Cardiac muscle cell (in vitro differentiated cells and primary cell): ENCODE data around the gene SLC51B. TPM values are rescaled to one million over a fixed set of nuclear protein-coding genes. Genes with fewer than 3 reads are reported as not detected.
A peak's percentile ranks its signal among the peaks of the same experiment; 100 is the strongest.
"Not testable (repeated sequence)": the region's sequence is repeated elsewhere in the genome, so short reads cannot be mapped to it uniquely, and the experiment has no call there.

Experiments used
- DNase-seq, 2 donors: peaks; one replicate each; pipeline versions ENCODE4 v3.0.0 to v3.0.0-alpha.2; 2010 to 2017; ENCODE audit warnings: low read depth in 1 of 2, low spot score in 1 of 2
- H3K27ac ChIP-seq: fragments of 200-600 bp; sonication (generic); 2 replicates; pipeline ENCODE4 v1.5.1; 2016
- H3K27me3 ChIP-seq: fragments of 200-600 bp; sonication (generic); 2 replicates; pipeline ENCODE4 v1.6.0; 2016; ENCODE audit warnings: control low read depth
- H3K36me3 ChIP-seq: fragments of 200-600 bp; sonication (generic); 2 replicates; pipeline ENCODE4 v1.5.1; 2016; ENCODE audit warnings: control low read depth
- H3K4me1 ChIP-seq: fragments of 200-600 bp; sonication (generic); 2 replicates; pipeline ENCODE4 v1.8.1; 2017; ENCODE audit warnings: low read depth, mild to moderate bottlenecking, mixed run types
- H3K4me3 ChIP-seq: fragments of 200-600 bp; sonication (generic); 2 replicates; pipeline ENCODE4 v1.5.1; 2016; ENCODE audit warnings: mild to moderate bottlenecking
- H3K9me3 ChIP-seq: fragments of 200-600 bp; sonication (generic); 2 replicates; pipeline ENCODE4 v1.5.1; 2017; ENCODE audit warnings: low read depth, mild to moderate bottlenecking, control low read depth
- CTCF ChIP-seq: IDR thresholded peaks from 2 replicates; pipeline ENCODE4 v1.5.1; 2012; ENCODE audit warnings: low read depth, mild to moderate bottlenecking, low read length
- polyA plus RNA-seq: library from polyadenylated mRNA; unstranded; fragments of >200 nt; fragmentation: Nextera tagmentation; extraction: Ambion mirVana; gene quantifications from 2 replicates; pipeline ENCODE4 v1.2.1, GENCODE V29; 2016
- total RNA-seq: library from RNA; depleted of rRNA; stranded (reverse); fragments of >200 nt; gene quantifications from 2 replicates; pipeline ENCODE4 v1.2.3, GENCODE V29; 2016

SLC51B gene
- total and polyA plus RNA-seq, 2 experiments from 2014 or later, result not detected

- peaks cover 25% of the 10 kb centered on the region for H3K4me1 ChIP-seq
Observed at GRCh38 chr15:65087873-65088642, 42.9 kb downstream of the SLC51B start.

GRCh38 chr15:65088643-65089021 lies 43.4 kb downstream of the SLC51B start:
- Histone ChIP-seq H3K27me3 (no peaks in the 10 kb centered on the region), H3K36me3 (no peaks in the 10 kb centered on the region), H3K9me3 (no peaks in the 10 kb centered on the region), H3K4me3 (no peak overlapping the region), H3K4me1 (peaks cover 20% of the 10 kb centered on the region), H3K27ac (peak overlapping the region; percentile 70)
- no peak for TF ChIP-seq CTCF
- DNase-seq, result no peak

More at GRCh38 chr15:65087873-65088642, 42.9 kb downstream of the SLC51B start:
- Histone ChIP-seq H3K36me3 (no peaks in the 10 kb centered on the region), H3K27ac (peak overlapping the region; percentile 70), H3K4me3 (no peak overlapping the region), H3K27me3 (no peaks in the 10 kb centered on the region), H3K9me3 (no peaks in the 10 kb centered on the region)
- no peak for TF ChIP-seq CTCF
- no peak for DNase-seq

GRCh38 chr15:65089206-65089824 lies 44.1 kb downstream of the SLC51B start:
- Histone ChIP-seq H3K9me3 (no peaks in the 10 kb centered on the region), H3K36me3 (no peaks in the 10 kb centered on the region), H3K4me3 (no peak overlapping the region), H3K27ac (peak overlapping the region; percentile 70), H3K4me1 (peaks cover 20% of the 10 kb centered on the region), H3K27me3 (no peaks in the 10 kb centered on the region)
- no peak for TF ChIP-seq CTCF
- DNase-seq, result peak; percentile 38 to 82

- Histone ChIP-seq H3K4me3 (no peak overlapping the region), H3K36me3 (no peaks in the 10 kb centered on the region), H3K27me3 (no peaks in the 10 kb centered on the region), H3K4me1 (peaks cover 12% of the 10 kb centered on the region), H3K27ac (no peak overlapping the region), H3K9me3 (no peaks in the 10 kb centered on the region)
- TF ChIP-seq CTCF, result no peak
- no peak for DNase-seq
Observed at GRCh38 chr15:65091946-65092770, 47.0 kb downstream of the SLC51B start.

GRCh38 chr15:65092911-65093792 lies 48.0 kb downstream of the SLC51B start:
- H3K4me3 ChIP-seq, result no peak overlapping the region
- H3K36me3 ChIP-seq, result peaks cover 3% of the 10 kb centered on the region
- H3K27me3 ChIP-seq, result no peaks in the 10 kb centered on the region
- no peak for DNase-seq
- peaks cover 12% of the 10 kb centered on the region for H3K4me1 ChIP-seq
- no peaks in the 10 kb centered on the region for H3K9me3 ChIP-seq
- no peak overlapping the region for H3K27ac ChIP-seq
- no peak for TF ChIP-seq CTCF

- not testable (repeated sequence) for H3K27ac ChIP-seq, H3K27me3 ChIP-seq
Observed at GRCh38 chr15:65093793-65094170, 48.6 kb downstream of the SLC51B start.

More at GRCh38 chr15:65093793-65094170, 48.6 kb downstream of the SLC51B start:
- not testable (repeated sequence) for H3K9me3 ChIP-seq, H3K36me3 ChIP-seq, DNase-seq, H3K4me3 ChIP-seq
- H3K4me1 ChIP-seq, result peaks cover 10% of the 10 kb centered on the region
